ENCODE results near the gene THSD7A.

GRCh38 chr7:11413901-11414300 lies 418.1 kb downstream of the THSD7A start:
- TF ChIP-seq CTCF (IDR thresholded peaks at IDR 0.05) (no peak), TEAD4 (CRISPR knock-in tag; IDR thresholded peaks at IDR 0.05) (no peak), USF1 (CRISPR knock-in tag; IDR thresholded peaks at IDR 0.05) (no peak)
